CD14-positive monocyte (primary cell): ENCODE measurements around the gene ITGB3BP. TPM values are rescaled to one million over a fixed set of nuclear protein-coding genes. Genes with fewer than 3 reads are reported as not detected.

Source experiments
- DNase-seq, 3 donors: peaks; one replicate each; pipeline ENCODE4 v3.0.0-alpha.2; 2011 to 2022
- H2AFZ ChIP-seq: 2 replicates; pipeline ENCODE4 v1.6.0; 2012; ENCODE audit warnings: mild to moderate bottlenecking, low read depth, low read length, inconsistent platforms; ENCODE audit not compliant: insufficient read depth, poor library complexity, severe bottlenecking
- H3K27ac ChIP-seq, 2 donors: 1 replicate in 1 of 2; 2 replicates in 1 of 2; pipeline ENCODE4 v1.5.1; 2012 to 2013; ENCODE audit warnings: low read length in 2 of 2, control low read depth in 1 of 2, inconsistent platforms in 1 of 2, low read depth in 1 of 2, mild to moderate bottlenecking in 1 of 2
- H3K27me3 ChIP-seq, 2 donors: one replicate each; pipeline versions ENCODE4 v1.6.0 to v1.6.1; 2011 to 2013; ENCODE audit warnings: low read length in 2 of 2; ENCODE audit not compliant: control insufficient read depth in 2 of 2, insufficient read depth in 2 of 2
- H3K36me3 ChIP-seq, 2 donors: replicated peaks in 1 of 2; 1 replicate in 1 of 2; 2 replicates in 1 of 2; pipeline versions ENCODE4 v1.5.1 to v1.6.1; 2012 to 2013; ENCODE audit warnings: low read length in 2 of 2, control low read depth in 1 of 2, inconsistent platforms in 1 of 2, mild to moderate bottlenecking in 1 of 2; ENCODE audit not compliant: insufficient read depth in 2 of 2, control insufficient read depth in 1 of 2
- H3K4me1 ChIP-seq, 2 donors: 1 replicate in 1 of 2; 2 replicates in 1 of 2; pipeline versions ENCODE4 v1.5.1 to v1.6.1; 2012 to 2013; ENCODE audit warnings: low read length in 2 of 2, control low read depth in 1 of 2, inconsistent platforms in 1 of 2, mild to moderate bottlenecking in 1 of 2, moderate library complexity in 1 of 2; ENCODE audit not compliant: insufficient read depth in 2 of 2, control insufficient read depth in 1 of 2
- H3K4me2 ChIP-seq: replicated peaks from 2 replicates; pipeline ENCODE3; 2012; ENCODE audit warnings: low read length, moderate library complexity, mild to moderate bottlenecking; ENCODE audit not compliant: poor library complexity, severe bottlenecking; ENCODE audit errors: extremely low read depth
- H3K4me3 ChIP-seq, 3 experiments: fragments of 200-600 bp in 1 of 3; sonication (generic) in 1 of 3; replicated peaks in 1 of 3; 1 replicate in 2 of 3; 2 replicates in 1 of 3; pipeline ENCODE4 v1.5.1; 2011 to 2013; ENCODE audit warnings: low read length in 3 of 3, mild to moderate bottlenecking in 3 of 3, control low read depth in 2 of 3, low read depth in 2 of 3, inconsistent platforms in 1 of 3, moderate library complexity in 1 of 3
- H3K79me2 ChIP-seq: 2 replicates; pipeline ENCODE4 v1.6.0; 2012; ENCODE audit warnings: mild to moderate bottlenecking, control low read depth, inconsistent platforms, low read length, moderate library complexity; ENCODE audit not compliant: insufficient read depth
- H3K9ac ChIP-seq: 2 replicates; pipeline ENCODE4 v1.6.0; 2017; ENCODE audit warnings: low read length, mild to moderate bottlenecking; ENCODE audit not compliant: insufficient read depth, poor library complexity, severe bottlenecking
- H3K9me3 ChIP-seq, 2 donors: replicated peaks in 1 of 2; 1 replicate in 1 of 2; 2 replicates in 1 of 2; pipeline versions ENCODE4 v1.5.1 to v1.6.1; 2012 to 2013; ENCODE audit warnings: low read length in 2 of 2, control low read depth in 1 of 2; ENCODE audit not compliant: control insufficient read depth in 1 of 2, insufficient read depth in 1 of 2
- H4K20me1 ChIP-seq: 2 replicates; pipeline ENCODE4 v1.6.0; 2012; ENCODE audit warnings: mild to moderate bottlenecking, low read length, control low read depth, moderate library complexity; ENCODE audit not compliant: insufficient read depth
- H3K27ac Mint-ChIP-seq, 7 donors: one replicate each; pipeline ENCODE4 v1.8.0; 2020; ENCODE audit warnings: mild to moderate bottlenecking in 7 of 7, mixed read lengths in 7 of 7, moderate library complexity in 6 of 7, inconsistent platforms in 2 of 7
- H3K27me3 Mint-ChIP-seq, 3 donors: one replicate each; pipeline ENCODE4 v1.8.0; 2021 to 2022; ENCODE audit warnings: low read depth in 3 of 3, mild to moderate bottlenecking in 3 of 3, mixed read lengths in 3 of 3, moderate library complexity in 3 of 3, inconsistent platforms in 1 of 3
- H3K36me3 Mint-ChIP-seq, 2 donors: one replicate each; pipeline ENCODE4 v1.8.0; 2020; ENCODE audit warnings: mixed read lengths in 2 of 2, inconsistent platforms in 1 of 2, mild to moderate bottlenecking in 1 of 2
- H3K4me1 Mint-ChIP-seq: one replicate; pipeline ENCODE4 v1.8.0; 2020; ENCODE audit warnings: mild to moderate bottlenecking, mixed read lengths
- H3K4me3 Mint-ChIP-seq, 2 donors: one replicate each; pipeline ENCODE4 v1.8.0; 2020; ENCODE audit warnings: mild to moderate bottlenecking in 2 of 2, mixed read lengths in 2 of 2, moderate library complexity in 1 of 2
- H3K9me3 Mint-ChIP-seq, 7 donors: one replicate each; pipeline ENCODE4 v1.8.0; 2020 to 2022; ENCODE audit warnings: mixed read lengths in 7 of 7, mild to moderate bottlenecking in 6 of 7, moderate library complexity in 6 of 7, inconsistent platforms in 2 of 7
- CTCF ChIP-seq: fragments of 200-600 bp; IDR thresholded peaks from one replicate; pipeline ENCODE4 v1.8.0; 2022; ENCODE audit warnings: antibody characterized with exemption, mild to moderate bottlenecking
- WGBS: methylation state at CpG from one replicate; pipeline ENCODE4 v1.1.5; 2013; ENCODE audit warnings: missing lambda C conversion rate; ENCODE audit not compliant: insufficient coverage; 5-methylcytosine and 5-hydroxymethylcytosine counted together
- intact Hi-C, 2 donors: fragments of 100-400 bp; cut with micrococcal nuclease; formaldehyde crosslinking; loops; one replicate each; pipeline versions ENCODE4 v1.15.0 to v1.15.1; 2023
- polyA plus RNA-seq, 3 donors: library from polyadenylated mRNA; depleted of rRNA in 1 of 3; unstranded in 2 of 3; stranded (reverse) in 1 of 3; fragments of 300-500 nt in 2 of 3; fragments of >200 nt in 1 of 3; fragmentation: Illumina TruSeq in 2 of 3; gene quantifications; 1 replicate in 2 of 3; 2 replicates in 1 of 3; pipeline ENCODE4 v1.2.3, GENCODE V29; 2012 to 2021

ITGB3BP gene
- polyA plus RNA-seq, 3 donors: 5.2 to 7.0 (median 6.6) TPM

- Histone ChIP-seq H3K27me3 (no peaks in the 10 kb centered on the region), H3K4me2 (no peak overlapping the region), H3K9me3 (no peaks in the 10 kb centered on the region), H2AFZ (no peak overlapping the region), H4K20me1 (no peaks in the 10 kb centered on the region), H3K4me1 (no peaks in the 10 kb centered on the region), H3K9ac (no peak overlapping the region), H3K27ac (no peak overlapping the region), H3K4me3 (no peak overlapping the region), H3K36me3 (no peaks in the 10 kb centered on the region), H3K79me2 (no peaks in the 10 kb centered on the region)
- Mint-ChIP-seq H3K27ac (no peak overlapping the region), H3K4me3 (no peak overlapping the region), H3K27me3 (peaks cover 0 to 1% (median 0%) of the 10 kb centered on the region in 3 donors), H3K4me1 (no peaks in the 10 kb centered on the region), H3K9me3 (no peaks in the 10 kb centered on the region), H3K36me3 (peaks cover 1 to 4% of the 10 kb centered on the region in 2 donors)
- intact Hi-C loops: no loop called here
- TF ChIP-seq CTCF: no peak
- DNase-seq: no peak
- no CpG with 5 or more reads among the region's 3 CpGs for WGBS
These were observed 46.8 kb upstream of the ITGB3BP start for GRCh38 chr1:63569640-63570316.

GRCh38 chr1:63569068-63569467 lies 46.0 kb upstream of the ITGB3BP start:
- no peaks in the 10 kb centered on the region for H3K9me3 Mint-ChIP-seq
- intact Hi-C loops: no loop called here
- DNase-seq: no peak
- Histone ChIP-seq H3K27me3 (no peaks in the 10 kb centered on the region), H3K4me2 (no peak overlapping the region), H3K4me3 (no peak overlapping the region), H3K36me3 (no peaks in the 10 kb centered on the region), H3K9me3 (no peaks in the 10 kb centered on the region), H3K79me2 (no peaks in the 10 kb centered on the region), H2AFZ (no peak overlapping the region), H3K9ac (no peak overlapping the region), H3K27ac (no peak overlapping the region), H4K20me1 (no peaks in the 10 kb centered on the region), H3K4me1 (no peaks in the 10 kb centered on the region)
- WGBS: 100% methylated on average over 2 of the region's 4 CpGs
- H3K36me3 Mint-ChIP-seq: peaks cover 3 to 4% of the 10 kb centered on the region in 2 donors
- H3K27ac Mint-ChIP-seq: no peak overlapping the region
- no peak overlapping the region for H3K4me3 Mint-ChIP-seq
- TF ChIP-seq CTCF: no peak
- H3K27me3 Mint-ChIP-seq: peaks cover 0 to 1% (median 0%) of the 10 kb centered on the region in 3 donors
- H3K4me1 Mint-ChIP-seq: no peaks in the 10 kb centered on the region
